GM08714 (cell line): Measurements from ENCODE around the gene FA2H.
A peak's percentile ranks its signal among the peaks of the same experiment; 100 is the strongest.
"Not testable (repeated sequence)": the region's sequence is repeated elsewhere in the genome, so short reads cannot be mapped to it uniquely, and the experiment has no call there.

Experiments
- H3K4me3 ChIP-seq: fragments of 200-500 bp; sonication (Bioruptor generic); 2 replicates; pipeline ENCODE4 v1.5.1; 2014; ENCODE audit warnings: mild to moderate bottlenecking, low read length, inconsistent platforms
- ZNF274 ChIP-seq: IDR thresholded peaks from 2 replicates; pipeline ENCODE4 v1.6.1; 2012; ENCODE audit warnings: mild to moderate bottlenecking, low read depth, low read length

The FA2H gene, protein sequence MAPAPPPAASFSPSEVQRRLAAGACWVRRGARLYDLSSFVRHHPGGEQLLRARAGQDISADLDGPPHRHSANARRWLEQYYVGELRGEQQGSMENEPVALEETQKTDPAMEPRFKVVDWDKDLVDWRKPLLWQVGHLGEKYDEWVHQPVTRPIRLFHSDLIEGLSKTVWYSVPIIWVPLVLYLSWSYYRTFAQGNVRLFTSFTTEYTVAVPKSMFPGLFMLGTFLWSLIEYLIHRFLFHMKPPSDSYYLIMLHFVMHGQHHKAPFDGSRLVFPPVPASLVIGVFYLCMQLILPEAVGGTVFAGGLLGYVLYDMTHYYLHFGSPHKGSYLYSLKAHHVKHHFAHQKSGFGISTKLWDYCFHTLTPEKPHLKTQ

GRCh38 chr16:74774223-74775139 is at the start of gene FA2H:
FA2H (minus strand) TSS chr16:74774820; CDS start chr16:74774755, 65 bp downstream.
- no peak for TF ChIP-seq ZNF274
- H3K4me3 ChIP-seq, result peak within 1 kb of the TSS; percentile 35; the same call in 1 of the 2 replicates

DNA sequence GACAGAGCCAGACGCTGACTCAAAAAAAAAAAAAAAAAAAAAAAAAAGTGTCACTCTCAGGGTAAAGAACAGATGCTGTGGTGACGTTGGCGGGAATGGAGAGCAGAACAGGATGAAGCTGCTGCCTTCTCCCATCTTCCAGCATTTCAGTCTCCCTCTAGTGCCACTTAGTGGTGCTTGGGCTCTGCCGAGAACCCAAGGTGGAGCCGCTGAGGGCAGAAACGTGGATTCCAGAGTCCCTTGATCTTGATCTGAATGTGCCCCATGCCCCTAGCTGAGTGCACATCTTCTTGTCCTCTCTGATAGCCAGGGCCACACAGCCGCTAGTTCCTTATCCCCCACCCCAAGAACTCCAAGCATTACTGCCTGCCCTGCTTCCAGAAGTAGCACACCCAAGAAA is 43.2 kb upstream of the FA2H start:
- no peak overlapping the region for H3K4me3 ChIP-seq
- no peak for TF ChIP-seq ZNF274

DNA sequence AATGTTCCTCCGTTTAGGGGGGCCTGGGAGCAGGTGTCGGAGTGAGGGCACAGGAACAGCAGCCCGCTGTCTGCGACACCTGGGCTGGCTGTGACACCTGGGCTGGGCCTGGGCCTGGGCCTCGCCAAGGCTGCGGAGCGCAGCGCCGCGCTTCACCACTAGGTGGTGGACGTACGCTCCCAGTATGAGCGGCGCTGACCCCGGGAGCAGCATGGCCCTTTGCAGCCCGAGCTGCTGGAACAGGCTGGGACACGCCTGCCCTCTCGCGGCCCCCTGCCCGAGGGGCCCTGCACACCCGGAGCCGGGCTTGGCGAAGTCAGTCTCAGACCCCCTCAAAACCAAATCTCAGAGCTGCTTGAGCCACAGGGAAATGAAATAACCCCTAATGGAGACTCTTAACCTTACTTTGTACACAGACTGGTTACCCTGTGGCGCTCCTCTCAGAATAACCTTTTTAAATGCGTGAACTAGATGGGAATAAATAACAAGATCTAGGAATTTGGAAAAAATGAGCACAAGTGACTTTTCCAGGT is 38.6 kb upstream of the FA2H start:
- H3K4me3 ChIP-seq, result no peak overlapping the region
- TF ChIP-seq ZNF274, result no peak

GRCh38 chr16:74811911-74812310 is 37.3 kb upstream of the FA2H start:
- H3K4me3 ChIP-seq, result no peak overlapping the region
- TF ChIP-seq ZNF274, result no peak

- H3K4me3 ChIP-seq, result not testable (repeated sequence)
Observed at GRCh38 chr16:74811216-74811615, 36.6 kb upstream of the FA2H start.

- H3K4me3 ChIP-seq, result no peak overlapping the region
- TF ChIP-seq ZNF274, result no peak
Observed at GRCh38 chr16:74807052-74807646, 32.5 kb upstream of the FA2H start.

DNA sequence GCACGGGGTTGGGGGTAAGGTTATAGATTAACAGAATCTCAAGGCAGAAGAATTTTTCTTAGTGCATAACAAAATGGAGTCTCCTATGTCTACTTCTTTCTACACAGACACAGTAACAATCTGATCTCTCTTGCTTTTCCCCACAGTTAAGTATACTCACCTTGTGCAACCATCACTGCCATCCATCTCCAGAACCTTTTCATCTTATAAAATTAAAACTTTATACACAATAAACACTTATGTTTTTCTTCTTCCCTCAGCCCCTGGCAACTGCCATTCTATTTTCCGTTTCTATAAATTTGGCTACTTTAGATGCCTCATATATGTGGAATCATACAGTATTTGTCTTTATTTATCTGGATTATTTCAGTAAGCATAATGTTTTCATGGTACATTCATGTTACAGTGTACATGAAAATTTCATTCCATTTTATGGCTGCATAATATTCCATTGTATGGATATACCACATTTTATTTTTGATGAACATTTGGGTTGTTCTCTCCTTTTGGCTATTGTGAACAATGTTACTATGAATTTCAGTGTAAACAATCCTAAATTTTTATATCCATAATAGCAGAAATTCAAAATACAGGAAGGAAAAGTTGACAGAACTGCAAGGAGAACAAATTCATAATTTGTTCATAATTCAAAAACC is 25.7 kb upstream of the FA2H start:
- H3K4me3 ChIP-seq, result no peak overlapping the region
- no peak for TF ChIP-seq ZNF274

- TF ChIP-seq ZNF274, result no peak
- H3K4me3 ChIP-seq, result no peak overlapping the region
Observed at GRCh38 chr16:74797414-74797813, 22.8 kb upstream of the FA2H start.

DNA sequence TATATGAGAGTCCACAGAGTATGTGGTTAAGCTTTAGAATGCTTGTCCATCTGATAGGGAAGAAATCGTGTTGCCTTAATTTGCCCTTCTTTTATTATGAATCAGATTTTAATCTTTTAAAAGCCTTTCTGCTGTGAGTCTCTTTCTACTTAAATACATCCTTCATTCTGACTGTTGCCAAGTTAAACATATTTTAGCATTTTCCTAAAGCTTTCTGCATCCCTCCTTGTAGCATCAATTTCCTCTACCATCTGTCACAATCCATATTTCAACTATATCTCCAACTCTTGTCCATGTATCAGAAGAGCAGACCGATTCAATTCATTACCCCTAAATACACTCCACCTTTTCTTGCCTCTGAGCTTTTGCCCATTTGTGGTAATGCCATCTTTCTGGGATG is 20.5 kb upstream of the FA2H start:
- TF ChIP-seq ZNF274, result no peak
- no peak overlapping the region for H3K4me3 ChIP-seq

- no peak overlapping the region for H3K4me3 ChIP-seq
- no peak for TF ChIP-seq ZNF274
Observed at GRCh38 chr16:74794668-74795067, 20.0 kb upstream of the FA2H start.

DNA sequence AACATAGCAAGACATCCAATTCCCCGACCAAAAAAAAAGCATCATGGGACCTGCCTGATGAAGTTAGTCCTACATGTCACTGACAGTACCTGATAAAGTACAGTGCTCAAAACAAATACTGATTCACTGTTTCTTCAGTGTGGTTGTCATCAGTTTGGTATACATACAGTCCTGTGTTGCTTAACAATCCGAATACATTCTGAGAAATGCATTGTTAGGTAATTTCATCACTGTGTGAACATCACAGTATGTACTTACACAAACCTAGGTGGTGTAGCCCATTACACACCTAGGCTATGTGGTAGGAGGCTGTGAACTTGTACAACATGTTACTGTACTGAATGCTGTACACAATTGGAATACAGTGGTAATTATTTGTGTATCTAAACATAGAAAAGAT is 19.0 kb upstream of the FA2H start:
- H3K4me3 ChIP-seq, result no peak overlapping the region
- no peak for TF ChIP-seq ZNF274

GRCh38 chr16:74792225-74792624 is 17.6 kb upstream of the FA2H start:
- TF ChIP-seq ZNF274, result no peak

DNA sequence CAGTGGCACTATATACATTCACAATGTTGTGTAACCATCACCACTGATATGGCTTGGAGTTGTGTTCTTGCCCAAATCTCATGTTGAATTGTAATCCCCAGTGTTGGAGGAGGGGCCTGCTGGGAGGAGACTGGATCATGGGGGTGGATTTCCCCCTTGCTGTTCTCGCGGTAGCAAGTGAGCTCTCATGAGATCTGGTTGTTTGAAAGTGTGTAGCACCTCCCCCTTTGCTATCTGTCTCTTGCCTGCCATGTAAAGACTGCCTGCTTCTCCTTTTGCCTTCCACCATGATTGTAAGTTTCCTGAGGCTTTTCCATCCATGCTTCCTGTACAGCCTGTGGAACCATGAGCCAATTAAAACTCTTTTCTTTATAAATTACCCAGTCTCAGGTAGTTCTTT is 17.1 kb upstream of the FA2H start:
- not testable (repeated sequence) for H3K4me3 ChIP-seq

More at GRCh38 chr16:74792225-74792624, 17.6 kb upstream of the FA2H start:
- no peak overlapping the region for H3K4me3 ChIP-seq

DNA sequence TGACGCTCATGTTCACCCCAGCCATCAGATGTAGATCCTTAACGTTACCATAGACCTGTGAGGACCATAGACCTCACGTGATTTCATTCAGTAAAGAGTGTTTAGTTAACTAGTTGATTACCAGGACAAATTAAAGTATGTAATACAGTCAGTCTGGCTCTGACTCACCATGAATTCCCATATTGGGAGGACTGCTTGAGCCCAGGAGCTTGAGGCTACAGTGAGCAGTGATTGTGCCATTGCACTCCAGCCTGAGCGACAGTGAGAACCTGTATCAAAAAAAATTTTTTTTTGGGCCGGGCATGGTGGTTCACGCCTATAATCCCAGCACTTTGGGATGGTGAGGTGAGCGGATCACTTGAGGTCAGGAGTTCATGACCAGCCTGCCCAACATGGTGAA is 13.5 kb upstream of the FA2H start:
- no peak overlapping the region for H3K4me3 ChIP-seq
- no peak for TF ChIP-seq ZNF274
